Stimulated activated naive CD8-positive, alpha-beta T cell treated with anti-CD3 and anti-CD28 coated beads, Interleukin-15, Interleukin-2, amounts not matched to agents 100 ng/mL and 50 ng/mL, for 24 hours (primary cell): ENCODE measurements around the gene UMAD1.
"Not testable (repeated sequence)": the region's sequence is repeated elsewhere in the genome, so short reads cannot be mapped to it uniquely, and the experiment has no call there.

Experiments
- H3K27ac Mint-ChIP-seq: one replicate; pipeline ENCODE4 v1.8.0; 2021; ENCODE audit warnings: mild to moderate bottlenecking, mixed read lengths
- H3K27me3 Mint-ChIP-seq: one replicate; pipeline ENCODE4 v1.8.0; 2021; ENCODE audit warnings: mixed read lengths
- H3K36me3 Mint-ChIP-seq: one replicate; pipeline ENCODE4 v1.8.0; 2021; ENCODE audit warnings: low read depth, mixed read lengths
- H3K4me1 Mint-ChIP-seq: one replicate; pipeline ENCODE4 v1.8.0; 2021; ENCODE audit warnings: low read depth, mixed read lengths
- H3K4me3 Mint-ChIP-seq: one replicate; pipeline ENCODE4 v1.8.0; 2021; ENCODE audit warnings: mild to moderate bottlenecking, mixed read lengths
- H3K9me3 Mint-ChIP-seq: one replicate; pipeline ENCODE4 v1.8.0; 2021; ENCODE audit warnings: mixed read lengths

UMAD1 gene

GRCh38 chr7:7639421-7639820 is 1.1 kb upstream of the UMAD1 start:
- peaks cover 59% of the 10 kb centered on the region for H3K36me3 Mint-ChIP-seq
- H3K4me1 Mint-ChIP-seq, result peaks cover 58% of the 10 kb centered on the region
- H3K27ac Mint-ChIP-seq, result peak overlapping the region; percentile 99
- H3K9me3 Mint-ChIP-seq, result peaks cover 3% of the 10 kb centered on the region
- H3K27me3 Mint-ChIP-seq, result no peaks in the 10 kb centered on the region
- peak overlapping the region; percentile 97 for H3K4me3 Mint-ChIP-seq

- peak overlapping the region; percentile 97 for H3K4me3 Mint-ChIP-seq
- H3K9me3 Mint-ChIP-seq, result peaks cover 3% of the 10 kb centered on the region
- no peaks in the 10 kb centered on the region for H3K27me3 Mint-ChIP-seq
- H3K36me3 Mint-ChIP-seq, result peaks cover 61% of the 10 kb centered on the region
- H3K27ac Mint-ChIP-seq, result peak overlapping the region; percentile 99
- peaks cover 62% of the 10 kb centered on the region for H3K4me1 Mint-ChIP-seq
Observed at GRCh38 chr7:7639847-7640220, 718 bp upstream of the UMAD1 start.

- H3K27ac Mint-ChIP-seq, result peak overlapping the region; percentile 99
- peaks cover 73% of the 10 kb centered on the region for H3K4me1 Mint-ChIP-seq
- H3K4me3 Mint-ChIP-seq, result peak overlapping the region; percentile 97
- H3K9me3 Mint-ChIP-seq, result peaks cover 3% of the 10 kb centered on the region
- H3K27me3 Mint-ChIP-seq, result no peaks in the 10 kb centered on the region
- peaks cover 59% of the 10 kb centered on the region for H3K36me3 Mint-ChIP-seq
Observed at GRCh38 chr7:7641129-7641663, 644 bp downstream of the UMAD1 start.

GRCh38 chr7:7642081-7642480 is 1.5 kb downstream of the UMAD1 start:
- Mint-ChIP-seq H3K27me3 (no peaks in the 10 kb centered on the region), H3K9me3 (peaks cover 9% of the 10 kb centered on the region), H3K4me3 (peak overlapping the region; percentile 97), H3K4me1 (peaks cover 73% of the 10 kb centered on the region), H3K36me3 (peaks cover 58% of the 10 kb centered on the region), H3K27ac (peak overlapping the region; percentile 99)

- H3K27ac Mint-ChIP-seq, result no peak overlapping the region
- no peak overlapping the region for H3K4me3 Mint-ChIP-seq
- H3K27me3 Mint-ChIP-seq, result no peaks in the 10 kb centered on the region
- peaks cover 9% of the 10 kb centered on the region for H3K9me3 Mint-ChIP-seq
- peaks cover 51% of the 10 kb centered on the region for H3K4me1 Mint-ChIP-seq
- H3K36me3 Mint-ChIP-seq, result peaks cover 38% of the 10 kb centered on the region
Observed at GRCh38 chr7:7647495-7648036, 7.0 kb downstream of the UMAD1 start.

- peaks cover 11% of the 10 kb centered on the region for H3K36me3 Mint-ChIP-seq
- H3K9me3 Mint-ChIP-seq, result peaks cover 5% of the 10 kb centered on the region
- no peak overlapping the region for H3K27ac Mint-ChIP-seq
- H3K27me3 Mint-ChIP-seq, result no peaks in the 10 kb centered on the region
- H3K4me3 Mint-ChIP-seq, result no peak overlapping the region
- peaks cover 37% of the 10 kb centered on the region for H3K4me1 Mint-ChIP-seq
Observed at GRCh38 chr7:7650682-7651206, 10.2 kb downstream of the UMAD1 start.

- H3K4me3 Mint-ChIP-seq, result no peak overlapping the region
- H3K4me1 Mint-ChIP-seq, result peaks cover 32% of the 10 kb centered on the region
- H3K9me3 Mint-ChIP-seq, result peaks cover 4% of the 10 kb centered on the region
- no peak overlapping the region for H3K27ac Mint-ChIP-seq
- no peaks in the 10 kb centered on the region for H3K27me3 Mint-ChIP-seq
- H3K36me3 Mint-ChIP-seq, result peaks cover 11% of the 10 kb centered on the region
Observed at GRCh38 chr7:7651479-7651878, 10.9 kb downstream of the UMAD1 start.

- Mint-ChIP-seq H3K36me3 (peaks cover 22% of the 10 kb centered on the region), H3K9me3 (no peaks in the 10 kb centered on the region), H3K4me3 (no peak overlapping the region), H3K27me3 (no peaks in the 10 kb centered on the region), H3K27ac (no peak overlapping the region), H3K4me1 (peaks cover 32% of the 10 kb centered on the region)
Observed at GRCh38 chr7:7652798-7653540, 12.4 kb downstream of the UMAD1 start.

- H3K9me3 Mint-ChIP-seq, result no peaks in the 10 kb centered on the region
- no peak overlapping the region for H3K27ac Mint-ChIP-seq
- H3K4me3 Mint-ChIP-seq, result no peak overlapping the region
- peaks cover 29% of the 10 kb centered on the region for H3K36me3 Mint-ChIP-seq
- no peaks in the 10 kb centered on the region for H3K27me3 Mint-ChIP-seq
- peaks cover 32% of the 10 kb centered on the region for H3K4me1 Mint-ChIP-seq
Observed at GRCh38 chr7:7653593-7654187, 13.1 kb downstream of the UMAD1 start.

- Mint-ChIP-seq H3K27ac (no peak overlapping the region), H3K4me1 (peaks cover 39% of the 10 kb centered on the region)
Observed at GRCh38 chr7:7654964-7655715, 14.6 kb downstream of the UMAD1 start.

GRCh38 chr7:7656459-7656858 is 15.9 kb downstream of the UMAD1 start:
- H3K27ac Mint-ChIP-seq, H3K27me3 Mint-ChIP-seq, H3K9me3 Mint-ChIP-seq, H3K4me3 Mint-ChIP-seq: not testable (repeated sequence)
- Mint-ChIP-seq H3K36me3 (peaks cover 43% of the 10 kb centered on the region), H3K4me1 (peaks cover 39% of the 10 kb centered on the region)

More at GRCh38 chr7:7654964-7655715, 14.6 kb downstream of the UMAD1 start:
- Mint-ChIP-seq H3K36me3 (peaks cover 43% of the 10 kb centered on the region), H3K27me3 (no peaks in the 10 kb centered on the region), H3K4me3 (no peak overlapping the region), H3K9me3 (peaks cover 9% of the 10 kb centered on the region)

- peaks cover 29% of the 10 kb centered on the region for H3K36me3 Mint-ChIP-seq
Observed at GRCh38 chr7:7662527-7662926, 22.0 kb downstream of the UMAD1 start.

GRCh38 chr7:7664291-7664690 is 23.7 kb downstream of the UMAD1 start:
- H3K36me3 Mint-ChIP-seq, result peaks cover 16% of the 10 kb centered on the region
- H3K4me3 Mint-ChIP-seq, result no peak overlapping the region
- no peaks in the 10 kb centered on the region for H3K27me3 Mint-ChIP-seq
- H3K4me1 Mint-ChIP-seq, result peaks cover 24% of the 10 kb centered on the region
- peak overlapping the region; percentile 38 for H3K27ac Mint-ChIP-seq
- H3K9me3 Mint-ChIP-seq, result peaks cover 7% of the 10 kb centered on the region

More at GRCh38 chr7:7662527-7662926, 22.0 kb downstream of the UMAD1 start:
- Mint-ChIP-seq H3K27me3 (no peaks in the 10 kb centered on the region), H3K4me3 (no peak overlapping the region), H3K27ac (no peak overlapping the region), H3K4me1 (peaks cover 24% of the 10 kb centered on the region), H3K9me3 (peaks cover 9% of the 10 kb centered on the region)

GRCh38 chr7:7665031-7665430 is 24.5 kb downstream of the UMAD1 start:
- H3K27ac Mint-ChIP-seq, result no peak overlapping the region
- peaks cover 22% of the 10 kb centered on the region for H3K4me1 Mint-ChIP-seq
- no peak overlapping the region for H3K4me3 Mint-ChIP-seq
- H3K9me3 Mint-ChIP-seq, result peaks cover 3% of the 10 kb centered on the region
- no peaks in the 10 kb centered on the region for H3K27me3 Mint-ChIP-seq
- H3K36me3 Mint-ChIP-seq, result peaks cover 16% of the 10 kb centered on the region
